ENCODE data around the gene TMED5. TPM values are rescaled to one million over a fixed set of nuclear protein-coding genes. Genes with fewer than 3 reads are reported as not detected.
"Not testable (repeated sequence)": the region's sequence is repeated elsewhere in the genome, so short reads cannot be mapped to it uniquely, and the experiment has no call there.

The TMED5 gene
- total RNA-seq, 2 experiments from 2014 or later, result 42.3 to 43.2 TPM

DNA sequence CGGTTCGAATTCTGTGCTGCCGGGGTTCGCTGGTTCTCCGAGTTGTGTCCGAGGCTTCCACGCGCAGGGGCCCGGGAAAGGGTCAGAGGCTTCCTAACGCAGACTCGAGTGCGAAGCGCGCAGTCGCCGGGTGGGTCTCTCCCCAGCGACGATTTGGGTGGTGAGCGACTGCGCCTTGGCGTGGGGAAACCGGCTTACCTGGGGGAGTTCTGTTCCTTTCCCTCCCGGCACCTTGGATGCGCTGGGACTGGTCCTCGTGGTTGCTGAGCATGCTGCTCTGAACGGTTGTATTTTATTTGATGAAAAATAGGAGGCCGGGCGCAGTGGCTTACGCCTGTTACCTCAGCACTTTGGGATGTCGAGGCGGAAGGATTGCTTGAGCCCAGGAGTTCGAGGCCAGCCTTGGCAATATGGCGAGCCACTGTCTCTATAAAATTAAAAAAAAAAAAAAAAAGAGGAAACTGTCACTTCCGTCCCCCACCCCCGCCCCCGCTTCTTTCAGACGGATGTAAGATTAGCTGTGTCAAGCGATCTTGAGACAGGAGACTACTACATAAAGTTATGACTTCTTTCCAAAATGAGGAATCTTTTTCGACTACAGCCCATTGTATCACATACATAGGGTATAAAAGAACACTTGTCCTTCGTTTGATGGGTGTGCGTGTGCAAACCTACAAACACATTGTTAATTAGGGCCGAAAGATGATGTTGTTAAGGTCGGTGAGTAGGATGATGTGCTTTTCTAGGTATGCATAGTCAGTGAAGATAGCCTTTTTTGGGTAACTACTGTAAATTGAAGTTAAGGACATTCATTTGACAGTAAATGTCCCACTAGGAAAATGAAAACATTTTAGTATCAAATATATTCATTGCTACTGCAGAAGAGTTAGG lies 755 bp upstream of the TMED5 start, which contains the start of gene CCDC18:
Gene CCDC18 (plus strand): TSS at position 2 of the 891 bp plus-strand sequence. CDS start 2,638 bp downstream, outside the sequence.
- ATAC-seq (ENCODE audit: poor library complexity) (peak; percentile 28), DNase-seq (peak in 12 of 14 experiments; percentile 24 to 90 (median 47))
- Histone ChIP-seq H3K4me3 (ENCODE audit: low read length) (peak within 1 kb of the TSS; percentile 91), H3K4me1 (ENCODE audit: insufficient read depth, low read length) (peaks cover 25% of the 10 kb centered on the region), H3K9me3 (ENCODE audit: control insufficient read depth in 1 of 2, insufficient read depth in 1 of 2, low read length in 2 of 2) (no peaks in the 10 kb centered on the region), H3K27ac (ENCODE audit: low read depth in 1 of 2, low read length in 2 of 2) (peak within 1 kb of the TSS; percentile 97 to 98), H3K36me3 (ENCODE audit: insufficient read depth, low read length) (no peaks in the 10 kb centered on the region), H3K27me3 (ENCODE audit: control insufficient read depth in 1 of 2, insufficient read depth in 2 of 2, low read length in 2 of 2) (no peaks in the 10 kb centered on the region)
- POLR2A ChIA-PET, result interaction anchor here (0.6 to 2.3 kb wide), 11 partner anchors 9 to 869 kb away, joined by 3 to 9 read pairs (median 4); partner anchors contain the start of genes DR1 and MTF2
- H3K4me1 Mint-ChIP-seq (ENCODE audit: low read depth), result peaks cover 52% of the 10 kb centered on the region
- peaks cover 33% of the 10 kb centered on the region for H3K36me3 Mint-ChIP-seq (ENCODE audit: low read depth)
- intact Hi-C loops (cut with DNase I, micrococcal nuclease), result loop anchor here (2.0 to 10.0 kb wide), 8 partner anchors 102 to 879 kb away; partner anchors contain the start of genes MTF2 (in 2 of the 2), DIPK1A (in 1 of the 2), DR1 (in 1 of the 2) and GCLM (in 1 of the 2)
- CTCF ChIA-PET, result no interaction called here
- no peaks in the 10 kb centered on the region for H3K9me3 Mint-ChIP-seq
- TF ChIP-seq, protein P1, sequence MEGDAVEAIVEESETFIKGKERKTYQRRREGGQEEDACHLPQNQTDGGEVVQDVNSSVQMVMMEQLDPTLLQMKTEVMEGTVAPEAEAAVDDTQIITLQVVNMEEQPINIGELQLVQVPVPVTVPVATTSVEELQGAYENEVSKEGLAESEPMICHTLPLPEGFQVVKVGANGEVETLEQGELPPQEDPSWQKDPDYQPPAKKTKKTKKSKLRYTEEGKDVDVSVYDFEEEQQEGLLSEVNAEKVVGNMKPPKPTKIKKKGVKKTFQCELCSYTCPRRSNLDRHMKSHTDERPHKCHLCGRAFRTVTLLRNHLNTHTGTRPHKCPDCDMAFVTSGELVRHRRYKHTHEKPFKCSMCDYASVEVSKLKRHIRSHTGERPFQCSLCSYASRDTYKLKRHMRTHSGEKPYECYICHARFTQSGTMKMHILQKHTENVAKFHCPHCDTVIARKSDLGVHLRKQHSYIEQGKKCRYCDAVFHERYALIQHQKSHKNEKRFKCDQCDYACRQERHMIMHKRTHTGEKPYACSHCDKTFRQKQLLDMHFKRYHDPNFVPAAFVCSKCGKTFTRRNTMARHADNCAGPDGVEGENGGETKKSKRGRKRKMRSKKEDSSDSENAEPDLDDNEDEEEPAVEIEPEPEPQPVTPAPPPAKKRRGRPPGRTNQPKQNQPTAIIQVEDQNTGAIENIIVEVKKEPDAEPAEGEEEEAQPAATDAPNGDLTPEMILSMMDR (IDR thresholded peaks at IDR 0.05), result no peak
- H3K27me3 Mint-ChIP-seq, result no peaks in the 10 kb centered on the region
- peak within 1 kb of the TSS; percentile 93 for H3K4me3 Mint-ChIP-seq
- H3K27ac Mint-ChIP-seq, result peak within 1 kb of the TSS; percentile 95

DNA sequence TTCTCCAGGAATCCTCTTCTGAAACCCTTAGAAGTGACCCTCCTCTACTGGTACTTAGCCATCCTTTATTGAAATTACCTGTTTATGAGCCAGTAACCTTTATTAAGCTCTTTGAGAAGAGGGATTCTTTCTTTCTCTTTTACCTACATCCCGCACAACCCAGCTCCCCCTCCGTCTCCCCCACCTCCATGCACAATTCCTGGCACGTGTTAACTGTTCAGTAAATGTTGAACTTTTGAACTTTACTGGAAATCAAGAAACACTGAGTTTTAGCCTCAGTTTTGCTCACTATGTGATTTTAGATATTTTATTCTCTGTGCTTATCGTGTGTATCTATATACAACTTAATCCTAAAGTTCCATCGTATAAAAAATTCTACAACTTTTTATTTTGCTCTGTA lies 1.8 kb downstream of the TMED5 start:
- no peaks in the 10 kb centered on the region for H3K9me3 ChIP-seq (ENCODE audit: control insufficient read depth in 1 of 2, insufficient read depth in 1 of 2, low read length in 2 of 2)
- Mint-ChIP-seq H3K4me1 (ENCODE audit: low read depth) (peaks cover 55% of the 10 kb centered on the region), H3K4me3 (peak overlapping the region; percentile 93), H3K27ac (peak overlapping the region; percentile 95), H3K36me3 (ENCODE audit: low read depth) (peaks cover 47% of the 10 kb centered on the region), H3K9me3 (no peaks in the 10 kb centered on the region), H3K27me3 (no peaks in the 10 kb centered on the region)
- TF ChIP-seq, protein P1 (IDR thresholded peaks at IDR 0.05), result no peak
- ChIA-PET CTCF (no interaction called here), POLR2A (no interaction called here)
- H3K27ac ChIP-seq (ENCODE audit: low read depth in 1 of 2, low read length in 2 of 2), result no peak overlapping the region
- ATAC-seq (ENCODE audit: poor library complexity), result no peak
- no peaks in the 10 kb centered on the region for H3K27me3 ChIP-seq (ENCODE audit: control insufficient read depth in 1 of 2, insufficient read depth in 2 of 2, low read length in 2 of 2)
- no peak for DNase-seq
- H3K4me1 ChIP-seq (ENCODE audit: insufficient read depth, low read length), result peaks cover 32% of the 10 kb centered on the region
- H3K36me3 ChIP-seq (ENCODE audit: insufficient read depth, low read length), result peaks cover 9% of the 10 kb centered on the region
- peak overlapping the region; percentile 91 for H3K4me3 ChIP-seq (ENCODE audit: low read length)
- intact Hi-C loops (cut with DNase I, micrococcal nuclease), result loop anchor here in 1 of 2 experiments (5.0 to 10.0 kb wide), 2 partner anchors 54 to 216 kb away; partner anchors contain the start of gene DIPK1A

DNA sequence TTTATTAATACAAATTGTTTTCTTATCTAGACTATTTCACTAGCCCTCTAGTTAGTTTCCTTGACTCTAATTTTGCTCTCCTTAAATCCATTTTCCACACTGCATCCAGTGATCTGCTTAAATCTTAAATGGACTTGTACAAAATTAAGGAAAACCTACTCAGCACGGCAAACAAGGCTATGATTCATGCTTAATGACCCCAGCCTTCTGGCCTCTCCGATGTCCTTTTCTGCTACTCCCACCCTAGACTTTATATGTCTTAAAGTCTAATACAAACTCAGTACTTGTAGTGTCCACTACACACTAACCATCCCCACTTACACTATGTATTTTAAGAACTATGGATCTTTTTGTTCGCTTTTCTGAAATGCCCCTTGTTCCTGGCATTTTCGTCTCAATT lies 2.2 kb downstream of the TMED5 start:
- TF ChIP-seq, protein P1 (IDR thresholded peaks at IDR 0.05), result no peak
- H3K27ac ChIP-seq (ENCODE audit: low read depth in 1 of 2, low read length in 2 of 2), result no peak overlapping the region
- ChIA-PET POLR2A (no interaction called here), CTCF (interaction anchor here (0.6 to 1.2 kb wide), 3 partner anchors 176 to 346 kb away, joined by 3 to 6 read pairs (median 4); partner anchors contain the start of gene RPL5)
- H3K9me3 ChIP-seq (ENCODE audit: control insufficient read depth in 1 of 2, insufficient read depth in 1 of 2, low read length in 2 of 2), result no peaks in the 10 kb centered on the region
- Mint-ChIP-seq H3K4me1 (ENCODE audit: low read depth) (peaks cover 59% of the 10 kb centered on the region), H3K36me3 (ENCODE audit: low read depth) (peaks cover 51% of the 10 kb centered on the region), H3K27ac (peak overlapping the region; percentile 95), H3K27me3 (no peaks in the 10 kb centered on the region), H3K9me3 (no peaks in the 10 kb centered on the region), H3K4me3 (peak overlapping the region; percentile 93)
- no peak for DNase-seq
- peaks cover 9% of the 10 kb centered on the region for H3K36me3 ChIP-seq (ENCODE audit: insufficient read depth, low read length)
- H3K4me3 ChIP-seq (ENCODE audit: low read length), result peak overlapping the region; percentile 91
- no peaks in the 10 kb centered on the region for H3K27me3 ChIP-seq (ENCODE audit: control insufficient read depth in 1 of 2, insufficient read depth in 2 of 2, low read length in 2 of 2)
- no peak for ATAC-seq (ENCODE audit: poor library complexity)
- H3K4me1 ChIP-seq (ENCODE audit: insufficient read depth, low read length), result peaks cover 32% of the 10 kb centered on the region
- intact Hi-C loops (cut with DNase I, micrococcal nuclease), result loop anchor here in 1 of 2 experiments (5.0 to 10.0 kb wide), 2 partner anchors 53 to 216 kb away; partner anchors contain the start of gene DIPK1A

DNA sequence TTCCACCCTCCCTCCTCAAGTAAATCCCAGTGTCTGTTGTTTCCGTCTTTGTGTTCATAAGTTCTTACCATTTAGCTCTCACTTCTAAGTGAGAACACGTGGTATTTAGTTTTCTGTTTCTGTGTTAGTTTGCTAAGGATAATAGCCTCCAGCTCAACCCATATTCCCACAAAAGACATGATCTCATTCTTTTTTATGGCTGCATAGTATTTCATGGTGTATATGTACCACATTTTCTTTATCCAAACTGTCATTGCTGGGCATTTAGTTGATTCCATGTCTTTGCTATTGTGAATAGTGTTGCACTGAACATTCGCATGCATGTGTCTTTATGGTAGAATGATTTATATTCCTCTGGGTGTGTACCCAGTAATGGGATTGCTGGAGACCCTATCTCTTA lies 5.6 kb downstream of the TMED5 start:
- DNase-seq; H3K27me3 Mint-ChIP-seq; H3K27ac ChIP-seq (ENCODE audit: low read depth in 1 of 2, low read length in 2 of 2); POLR2A ChIA-PET; H3K27me3 ChIP-seq (ENCODE audit: control insufficient read depth in 1 of 2, insufficient read depth in 2 of 2, low read length in 2 of 2); ATAC-seq (ENCODE audit: poor library complexity); H3K4me3 Mint-ChIP-seq; H3K4me3 ChIP-seq (ENCODE audit: low read length); H3K9me3 ChIP-seq (ENCODE audit: control insufficient read depth in 1 of 2, insufficient read depth in 1 of 2, low read length in 2 of 2); H3K9me3 Mint-ChIP-seq; CTCF ChIA-PET; H3K36me3 ChIP-seq (ENCODE audit: insufficient read depth, low read length); H3K27ac Mint-ChIP-seq: not testable (repeated sequence)
- Mint-ChIP-seq H3K4me1 (ENCODE audit: low read depth) (peaks cover 72% of the 10 kb centered on the region), H3K36me3 (ENCODE audit: low read depth) (peaks cover 59% of the 10 kb centered on the region)
- intact Hi-C loops (cut with DNase I, micrococcal nuclease), result loop anchor here in 1 of 2 experiments (5.0 to 10.0 kb wide), 2 partner anchors 50 to 212 kb away; partner anchors contain the start of gene DIPK1A
- peaks cover 42% of the 10 kb centered on the region for H3K4me1 ChIP-seq (ENCODE audit: insufficient read depth, low read length)

Data from CD4-positive, alpha-beta T cell (primary cell).